Tibial artery (tissue), 4 donors: ENCODE measurements around the gene ELAVL1.
"Not testable (repeated sequence)": the region's sequence is repeated elsewhere in the genome, so short reads cannot be mapped to it uniquely, and the experiment has no call there.

Experiments used
- DNase-seq, 2 donors: peaks; one replicate each; pipeline ENCODE4 v3.0.0-alpha.2; 2019
- H3K27ac ChIP-seq, 2 donors: fragments of 200-600 bp; sonication (generic) in 1 of 2; 1 replicate in 1 of 2; 2 replicates in 1 of 2; pipeline ENCODE4 v1.5.1; 2018 to 2019; ENCODE audit warnings: mild to moderate bottlenecking in 1 of 2
- H3K27me3 ChIP-seq, 2 donors: fragments of 200-600 bp; sonication (generic) in 1 of 2; one replicate each; pipeline versions ENCODE4 v1.5.1 to v1.6.0; 2016 to 2019
- H3K36me3 ChIP-seq, 3 donors: fragments of 200-600 bp; sonication (generic) in 2 of 3; one replicate each; pipeline ENCODE4 v1.5.1; 2016 to 2019; ENCODE audit warnings: mild to moderate bottlenecking in 2 of 3
- H3K4me1 ChIP-seq, 4 donors: fragments of 200-600 bp; sonication (generic) in 2 of 4; 1 replicate in 3 of 4; 2 replicates in 1 of 4; pipeline ENCODE4 v1.5.1; 2016 to 2019
- H3K4me3 ChIP-seq, 2 donors: fragments of 200-600 bp; sonication (generic) in 1 of 2; 1 replicate in 1 of 2; 2 replicates in 1 of 2; pipeline ENCODE4 v1.5.1; 2018 to 2019; ENCODE audit warnings: mild to moderate bottlenecking in 2 of 2
- H3K9me3 ChIP-seq, 3 donors: fragments of 200-600 bp; sonication (generic) in 1 of 3; one replicate each; pipeline ENCODE4 v1.5.1; 2016 to 2019
- CTCF ChIP-seq, 2 experiments: fragments of 200-600 bp in 1 of 2; fragments of 450-650 bp in 1 of 2; IDR thresholded peaks; one replicate each; pipeline ENCODE4 v1.5.1; 2017 to 2019; ENCODE audit warnings: antibody characterized with exemption in 2 of 2, mild to moderate bottlenecking in 1 of 2, moderate library complexity in 1 of 2
- intact Hi-C: fragments of 100-400 bp; cut with DNase I; formaldehyde crosslinking; loops from one replicate; pipeline ENCODE4 v1.15.0; 2023; ENCODE audit warnings: low total_unique reads

ELAVL1 gene

GRCh38 chr19:7932276-7932929 is 73.0 kb downstream of the ELAVL1 start:
- H3K9me3 ChIP-seq, result no peaks in the 10 kb centered on the region
- H3K4me3 ChIP-seq, result no peak overlapping the region
- no peak for TF ChIP-seq CTCF (IDR thresholded peaks at IDR 0.05)
- no peaks in the 10 kb centered on the region for H3K27me3 ChIP-seq
- DNase-seq, result no peak
- H3K27ac ChIP-seq, result peak overlapping the region; percentile 91 to 96
- H3K4me1 ChIP-seq, result peaks cover 0 to 88% (median 62%) of the 10 kb centered on the region in 4 donors
- peaks cover 42 to 69% (median 67%) of the 10 kb centered on the region in 3 donors for H3K36me3 ChIP-seq
- intact Hi-C loops, result no loop called here

- H3K27ac ChIP-seq, result peak overlapping the region; percentile 91 to 96
- peak in 1 of 2 donors; percentile 88 for DNase-seq
Measured at GRCh38 chr19:7931221-7932061, 74.0 kb downstream of the ELAVL1 start.

GRCh38 chr19:7930765-7931164 is 74.7 kb downstream of the ELAVL1 start:
- Histone ChIP-seq H3K9me3 (no peaks in the 10 kb centered on the region), H3K27me3 (no peaks in the 10 kb centered on the region), H3K36me3 (peaks cover 26 to 52% (median 50%) of the 10 kb centered on the region in 3 donors), H3K27ac (peak overlapping the region; percentile 91 to 96), H3K4me1 (peaks cover 0 to 97% (median 77%) of the 10 kb centered on the region in 4 donors), H3K4me3 (no peak overlapping the region)
- intact Hi-C loops, result no loop called here
- no peak for TF ChIP-seq CTCF (IDR thresholded peaks at IDR 0.05)
- no peak for DNase-seq

More at GRCh38 chr19:7931221-7932061, 74.0 kb downstream of the ELAVL1 start:
- Histone ChIP-seq H3K4me3 (no peak overlapping the region), H3K36me3 (peaks cover 33 to 59% (median 57%) of the 10 kb centered on the region in 3 donors), H3K9me3 (no peaks in the 10 kb centered on the region), H3K27me3 (no peaks in the 10 kb centered on the region), H3K4me1 (peaks cover 0 to 98% (median 72%) of the 10 kb centered on the region in 4 donors)
- no peak for TF ChIP-seq CTCF (IDR thresholded peaks at IDR 0.05)
- intact Hi-C loops, result no loop called here

- Histone ChIP-seq H3K4me3 (peak overlapping the region in 1 of 2 donors; percentile 31), H3K4me1 (peaks cover 0 to 97% (median 82%) of the 10 kb centered on the region in 4 donors), H3K36me3 (peaks cover 20 to 45% (median 43%) of the 10 kb centered on the region in 3 donors), H3K27ac (peak overlapping the region; percentile 91 to 96)
- H3K27me3 ChIP-seq, H3K9me3 ChIP-seq, DNase-seq, intact Hi-C loops: not testable (repeated sequence)
Measured at GRCh38 chr19:7930030-7930429, 75.4 kb downstream of the ELAVL1 start.

GRCh38 chr19:7928741-7929701 is 76.4 kb downstream of the ELAVL1 start:
- H3K27me3 ChIP-seq, result peaks cover 0 to 4% of the 10 kb centered on the region in 2 donors
- DNase-seq, result peak; percentile 80 to 89
- peak overlapping the region; percentile 91 to 96 for H3K27ac ChIP-seq
- peaks cover 20 to 35% (median 34%) of the 10 kb centered on the region in 3 donors for H3K36me3 ChIP-seq
- peak overlapping the region; percentile 21 to 31 for H3K4me3 ChIP-seq
- H3K4me1 ChIP-seq, result peaks cover 0 to 97% (median 83%) of the 10 kb centered on the region in 4 donors
- H3K9me3 ChIP-seq, result no peaks in the 10 kb centered on the region
- peak; percentile 42 to 44 for TF ChIP-seq CTCF (IDR thresholded peaks at IDR 0.05)
- intact Hi-C loops, result no loop called here
